Ovary (tissue), 3 donors: ENCODE results near the gene PARP14.

Experiments used
- POLR2A ChIP-seq: fragments of 450-650 bp; IDR thresholded peaks from one replicate; pipeline ENCODE4 v1.6.1; 2017; ENCODE audit warnings: antibody characterized with exemption, mild to moderate bottlenecking, moderate library complexity
- TF ChIP-seq, protein P1 (sequence below), 3 donors: fragments of 450-650 bp in 2 of 3; fragments of 200-600 bp in 1 of 3; IDR thresholded peaks; one replicate each; pipeline versions ENCODE4 v1.5.1 to v1.8.0; 2016 to 2022; ENCODE audit warnings: antibody characterized with exemption in 3 of 3, mild to moderate bottlenecking in 1 of 3
- donor health status: DM: no; HTN: no; CAD: no.

DNA sequence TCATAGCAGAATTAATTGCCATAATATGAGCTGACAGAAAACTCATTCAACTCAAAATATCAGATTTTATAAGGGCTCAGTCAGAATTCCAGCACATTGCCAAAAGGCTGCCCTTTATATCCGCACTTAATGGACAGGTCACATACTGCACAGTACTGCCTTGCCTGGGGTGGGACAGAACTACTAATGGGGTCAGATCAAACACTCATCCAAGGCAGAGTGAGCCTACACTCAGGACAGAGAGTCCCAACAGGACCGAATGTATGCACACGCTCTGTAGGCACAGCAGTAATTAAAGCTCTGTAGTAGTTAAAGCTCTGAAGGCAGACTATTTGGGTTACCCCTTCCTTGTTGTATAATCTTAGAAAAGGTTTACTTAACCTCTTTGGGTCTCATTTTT, 85.8 kb downstream of the PARP14 start:
- TF ChIP-seq POLR2A, result no peak
- TF ChIP-seq, protein P1, sequence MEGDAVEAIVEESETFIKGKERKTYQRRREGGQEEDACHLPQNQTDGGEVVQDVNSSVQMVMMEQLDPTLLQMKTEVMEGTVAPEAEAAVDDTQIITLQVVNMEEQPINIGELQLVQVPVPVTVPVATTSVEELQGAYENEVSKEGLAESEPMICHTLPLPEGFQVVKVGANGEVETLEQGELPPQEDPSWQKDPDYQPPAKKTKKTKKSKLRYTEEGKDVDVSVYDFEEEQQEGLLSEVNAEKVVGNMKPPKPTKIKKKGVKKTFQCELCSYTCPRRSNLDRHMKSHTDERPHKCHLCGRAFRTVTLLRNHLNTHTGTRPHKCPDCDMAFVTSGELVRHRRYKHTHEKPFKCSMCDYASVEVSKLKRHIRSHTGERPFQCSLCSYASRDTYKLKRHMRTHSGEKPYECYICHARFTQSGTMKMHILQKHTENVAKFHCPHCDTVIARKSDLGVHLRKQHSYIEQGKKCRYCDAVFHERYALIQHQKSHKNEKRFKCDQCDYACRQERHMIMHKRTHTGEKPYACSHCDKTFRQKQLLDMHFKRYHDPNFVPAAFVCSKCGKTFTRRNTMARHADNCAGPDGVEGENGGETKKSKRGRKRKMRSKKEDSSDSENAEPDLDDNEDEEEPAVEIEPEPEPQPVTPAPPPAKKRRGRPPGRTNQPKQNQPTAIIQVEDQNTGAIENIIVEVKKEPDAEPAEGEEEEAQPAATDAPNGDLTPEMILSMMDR (IDR thresholded peaks at IDR 0.05), result no peak
